TTC549 (cell line): Measurements from ENCODE around the gene TGFB1I1.
"Not testable (repeated sequence)": the region's sequence is repeated elsewhere in the genome, so short reads cannot be mapped to it uniquely, and the experiment has no call there.

ENCODE experiments used
- FAIRE-seq: peaks from 2 replicates; lab custom pipeline; 2012; peaks lifted over from hg19 to GRCh38; lab: Jason Lieb, UNC

The TGFB1I1 gene

GRCh38 chr16:31471241-31471874, 594 bp upstream of the TGFB1I1 start:
- no peak for FAIRE-seq

GRCh38 chr16:31472709-31473203, 804 bp downstream of the TGFB1I1 start:
- FAIRE-seq, result no peak

- no peak for FAIRE-seq
These were observed 1.5 kb downstream of the TGFB1I1 start for GRCh38 chr16:31473264-31473984.

- no peak for FAIRE-seq
These were observed 2.3 kb downstream of the TGFB1I1 start for GRCh38 chr16:31474173-31474714.

- no peak for FAIRE-seq
These were observed 3.1 kb downstream of the TGFB1I1 start for GRCh38 chr16:31474773-31475738.

- no peak for FAIRE-seq
These were observed 4.0 kb downstream of the TGFB1I1 start for GRCh38 chr16:31475946-31476302.

- FAIRE-seq, result no peak
These were observed 4.6 kb downstream of the TGFB1I1 start for GRCh38 chr16:31476303-31477219.

GRCh38 chr16:31477220-31478216, 5.6 kb downstream of the TGFB1I1 start:
- no peak for FAIRE-seq

GRCh38 chr16:31478956-31479355, 7.0 kb downstream of the TGFB1I1 start:
- FAIRE-seq, result no peak

- no peak for FAIRE-seq
These were observed 7.8 kb downstream of the TGFB1I1 start for GRCh38 chr16:31479751-31480150.

GRCh38 chr16:31480851-31481536, 9.0 kb downstream of the TGFB1I1 start:
- no peak for FAIRE-seq

GRCh38 chr16:31483081-31483480, 11.1 kb downstream of the TGFB1I1 start, which contains the start of gene SLC5A2:
TSS of gene SLC5A2 (plus strand) at chr16:31483123. CDS start at chr16:31483137, 14 bp downstream.
- FAIRE-seq, result no peak

GRCh38 chr16:31484048-31484447, 12.1 kb downstream of the TGFB1I1 start:
- not testable (repeated sequence) for FAIRE-seq

- FAIRE-seq, result no peak
These were observed 12.7 kb downstream of the TGFB1I1 start for GRCh38 chr16:31484491-31485171.

- no peak for FAIRE-seq
These were observed 13.6 kb downstream of the TGFB1I1 start for GRCh38 chr16:31485571-31485970.

- FAIRE-seq, result no peak
These were observed 14.1 kb downstream of the TGFB1I1 start for GRCh38 chr16:31486045-31486444.

- FAIRE-seq, result no peak
These were observed 15.2 kb downstream of the TGFB1I1 start for GRCh38 chr16:31487071-31487719.
